SKM-1 treated with dmso at 0.1 percent for 144 hours (cell line): ENCODE measurements around the gene ADGRD2.

ENCODE experiments used
- DNase-seq: peaks from one replicate; lab custom pipeline; 2025; ENCODE audit not compliant: unreplicated experiment; lab: John Stamatoyannopoulos, UW

The ADGRD2 gene

DNA sequence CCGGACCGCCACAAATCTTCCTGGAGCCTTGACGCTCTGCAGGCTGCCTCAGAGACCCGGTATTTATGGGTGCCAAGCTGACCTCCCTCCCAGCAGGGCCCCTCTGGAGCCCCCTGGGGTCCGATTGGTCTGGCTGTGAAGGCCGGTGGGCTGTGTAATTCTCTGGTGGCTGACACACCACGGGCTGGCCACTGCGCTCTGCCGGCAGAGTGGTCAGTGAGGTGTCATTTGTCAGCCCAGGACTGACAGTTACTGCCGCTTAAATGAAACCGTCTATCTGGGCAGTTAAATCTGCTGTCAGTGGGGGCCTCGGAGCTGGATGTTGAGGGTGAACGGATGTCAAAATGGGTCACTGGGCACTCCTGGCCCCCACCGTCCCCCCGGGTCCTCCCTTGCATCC, 46.2 kb downstream of the ADGRD2 start:
- no peak for DNase-seq

- no peak for DNase-seq
These were observed 47.2 kb downstream of the ADGRD2 start for GRCh38 chr9:124497441-124497840.

DNA sequence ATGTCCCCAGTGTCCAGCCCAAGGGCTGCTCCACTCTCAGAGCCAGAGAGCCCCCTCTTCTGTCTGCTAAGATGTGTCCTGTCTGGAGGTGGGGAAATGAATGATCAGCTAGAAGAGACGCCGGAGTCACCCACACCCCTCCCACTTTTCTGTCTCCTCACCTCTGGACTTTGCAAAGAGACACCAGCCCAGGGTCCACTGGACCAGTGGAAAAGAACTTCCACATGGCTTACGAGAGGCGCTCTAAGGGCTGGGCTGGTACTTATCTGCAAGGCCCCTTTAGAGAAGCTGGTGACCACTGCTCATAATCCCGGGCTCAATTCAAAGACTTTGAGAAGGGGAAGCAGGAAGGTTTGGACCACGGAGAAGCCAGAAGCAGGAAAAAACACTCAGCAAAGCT, 47.8 kb downstream of the ADGRD2 start:
- DNase-seq, result no peak

GRCh38 chr9:124498499-124499146, 48.4 kb downstream of the ADGRD2 start:
- no peak for DNase-seq

- DNase-seq, result no peak
These were observed 49.0 kb downstream of the ADGRD2 start for GRCh38 chr9:124499216-124499615.

DNA sequence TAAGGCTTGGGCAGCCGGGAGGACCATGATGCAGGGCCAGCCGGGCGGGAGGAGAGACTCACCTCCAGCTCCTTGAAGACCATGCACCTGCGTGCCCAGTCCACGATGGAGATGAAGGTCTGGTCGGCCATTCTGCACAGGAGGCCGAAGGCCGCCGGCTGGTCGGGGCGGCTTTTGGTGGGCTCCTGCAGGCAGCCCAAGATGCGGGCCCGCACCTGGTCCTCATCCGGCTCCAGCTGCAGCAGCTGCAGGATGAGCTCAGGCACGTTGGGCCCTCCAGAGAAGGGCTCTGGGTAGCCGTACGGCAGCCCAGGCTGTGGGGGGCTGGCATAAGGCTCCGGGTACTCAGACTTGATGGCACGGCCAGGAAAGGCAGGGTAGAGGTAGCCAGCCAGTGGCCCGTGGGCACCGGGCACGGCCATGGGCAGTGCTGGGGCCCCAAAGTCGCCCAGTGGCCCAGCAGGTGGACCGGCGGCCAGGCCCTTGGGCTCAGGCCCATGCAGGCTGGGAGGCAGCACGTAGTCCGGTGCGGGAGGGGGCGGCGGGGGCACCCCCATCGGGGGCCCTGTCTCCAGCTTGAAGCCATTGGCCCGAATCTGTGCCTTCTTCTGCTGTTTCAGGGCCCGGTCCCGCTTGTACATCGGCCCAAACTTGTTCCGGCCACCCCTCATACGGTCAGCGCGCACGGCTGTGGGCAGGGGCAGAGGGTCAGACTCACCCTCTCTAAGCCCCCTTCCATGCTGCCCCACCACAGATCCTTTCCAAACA, 50.0 kb downstream of the ADGRD2 start:
- no peak for DNase-seq

DNA sequence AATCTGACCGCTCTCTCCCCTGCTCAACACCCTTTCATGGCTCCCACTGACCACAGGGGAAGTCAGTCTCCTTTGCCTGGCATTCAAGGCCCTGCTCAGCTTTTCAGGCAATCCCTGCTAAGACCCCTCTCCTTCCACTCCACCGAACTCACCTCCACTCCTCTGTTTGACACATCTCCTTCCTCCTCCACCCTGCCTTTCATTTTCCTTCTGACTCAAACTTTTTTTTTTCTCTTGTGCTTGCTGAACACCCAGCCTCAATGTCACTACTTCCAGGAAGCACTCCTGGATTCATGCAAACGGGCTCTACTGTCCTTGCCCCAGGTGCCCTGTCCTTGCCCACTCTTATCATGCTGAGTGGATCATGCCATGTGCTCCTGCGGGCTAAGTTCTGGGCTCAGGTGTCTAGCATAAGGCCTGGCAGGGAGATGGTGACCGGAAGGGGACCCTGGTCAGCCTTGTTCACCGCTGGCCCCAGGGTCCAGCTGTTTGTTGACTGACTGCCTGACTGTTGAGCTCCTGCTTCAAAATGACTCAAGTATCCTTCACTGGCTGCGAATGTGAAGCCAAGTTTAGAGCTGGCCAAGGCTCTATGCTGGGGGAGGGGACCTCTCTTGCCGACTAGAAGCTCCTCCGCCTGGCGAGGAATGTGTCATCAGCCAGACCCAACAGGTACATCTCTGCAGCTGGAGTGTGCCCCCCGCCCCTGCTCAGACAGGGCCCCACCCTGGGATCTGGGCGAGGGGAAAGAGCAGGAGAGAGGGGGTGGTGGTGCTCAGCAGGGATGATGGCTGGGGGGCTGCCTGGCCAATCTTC, 50.8 kb downstream of the ADGRD2 start:
- DNase-seq, result no peak

- DNase-seq, result no peak
These were observed 51.6 kb downstream of the ADGRD2 start for GRCh38 chr9:124501771-124502320.

- no peak for DNase-seq
These were observed 52.8 kb downstream of the ADGRD2 start for GRCh38 chr9:124502711-124503702.

- DNase-seq, result no peak
These were observed 53.7 kb downstream of the ADGRD2 start for GRCh38 chr9:124503713-124504529.

GRCh38 chr9:124504530-124505005, 54.3 kb downstream of the ADGRD2 start:
- no peak for DNase-seq

GRCh38 chr9:124505006-124505900, 55.0 kb downstream of the ADGRD2 start:
- no peak for DNase-seq

DNA sequence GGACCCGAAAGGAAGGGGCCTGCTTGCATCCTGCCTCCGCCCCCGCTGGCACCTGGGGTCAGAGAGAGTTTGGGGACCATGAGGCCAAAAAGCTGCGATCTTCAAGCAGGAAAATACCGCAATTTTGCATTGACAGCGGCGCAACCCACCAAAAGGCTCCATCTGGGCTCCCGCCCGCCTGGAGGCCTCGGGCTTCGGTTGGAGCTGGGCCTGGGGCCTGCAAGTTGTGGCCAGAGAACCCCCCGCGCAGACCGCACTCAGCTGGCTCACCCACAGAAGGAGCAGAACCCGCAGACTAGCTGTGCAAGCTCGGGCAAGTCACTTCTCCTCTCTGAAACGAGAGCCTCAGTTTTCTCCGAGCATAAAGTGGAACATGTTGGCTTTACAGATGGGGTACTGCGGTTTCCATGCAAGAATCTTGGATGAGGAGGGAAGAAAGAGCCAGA, 55.7 kb downstream of the ADGRD2 start:
- no peak for DNase-seq

DNA sequence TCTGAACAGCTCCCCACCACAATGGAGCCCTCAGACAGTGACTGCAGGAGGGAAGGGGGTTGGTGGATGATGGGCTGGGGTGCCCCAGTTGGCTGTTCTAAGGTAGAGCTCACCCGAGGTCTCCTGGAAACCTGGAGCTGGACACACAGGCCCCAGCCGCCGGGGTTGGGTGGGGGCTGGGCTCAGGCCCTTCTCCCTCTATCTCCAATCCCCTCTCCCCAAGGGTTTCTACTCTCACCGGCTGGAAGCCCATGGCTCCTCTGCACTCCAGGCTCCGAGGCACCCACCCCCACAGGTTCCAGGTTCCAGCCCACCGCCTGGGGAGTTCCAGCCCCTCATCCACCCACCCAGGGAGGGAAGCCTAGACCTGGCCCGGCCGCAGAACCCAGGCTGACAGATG, 56.2 kb downstream of the ADGRD2 start:
- no peak for DNase-seq

DNA sequence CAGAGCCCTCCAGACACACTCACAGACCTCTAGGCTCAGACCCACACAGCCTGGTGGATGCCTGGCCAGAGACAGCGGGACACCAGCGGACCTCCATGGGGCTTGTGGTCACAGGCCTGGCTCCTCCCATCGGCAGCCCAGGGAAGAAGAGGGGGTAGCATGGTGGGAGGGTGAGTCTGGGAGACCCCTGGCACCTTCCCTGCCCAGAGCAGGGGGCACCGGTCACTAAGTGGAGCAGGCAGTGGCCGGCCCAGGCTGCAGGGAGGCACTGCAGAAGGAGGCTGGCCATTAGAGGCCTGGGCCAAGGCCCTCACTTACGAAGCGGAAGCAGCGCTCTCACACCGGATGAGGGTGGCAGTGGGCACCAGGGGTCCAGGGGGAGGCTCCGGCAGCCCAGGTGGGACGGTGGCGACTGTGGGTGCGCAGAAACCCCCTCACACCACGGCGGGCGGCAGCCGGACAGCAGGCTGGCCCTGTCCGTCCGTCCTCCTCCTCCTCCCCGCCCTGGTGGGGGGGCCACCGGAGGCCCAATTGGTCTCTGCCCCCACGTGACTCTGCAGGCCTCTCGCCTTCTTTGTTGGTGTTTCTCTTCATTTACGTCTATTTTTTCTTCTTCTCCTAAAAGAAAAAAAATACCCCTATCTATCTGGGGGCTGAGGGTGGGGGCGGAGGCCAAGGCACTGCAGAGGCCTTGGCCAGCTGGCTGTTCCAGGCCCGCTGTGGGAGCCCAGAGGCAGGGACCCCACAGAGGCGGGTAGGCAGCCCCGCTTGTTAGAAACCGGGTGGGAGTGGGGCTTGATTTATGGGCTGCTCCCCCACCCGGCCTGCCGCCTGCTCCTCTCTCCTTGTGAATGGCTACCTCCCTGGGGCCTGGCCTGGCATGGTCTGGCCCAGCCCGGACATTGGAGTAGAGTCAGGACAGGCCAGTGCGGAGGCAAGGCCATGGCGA, 57.0 kb downstream of the ADGRD2 start, which contains the start of gene NR5A1:
TSS of gene NR5A1 (minus strand) at position 469 of the 949 bp plus-strand sequence. CDS start 4,004 bp downstream, outside the sequence.
- DNase-seq, result no peak

DNA sequence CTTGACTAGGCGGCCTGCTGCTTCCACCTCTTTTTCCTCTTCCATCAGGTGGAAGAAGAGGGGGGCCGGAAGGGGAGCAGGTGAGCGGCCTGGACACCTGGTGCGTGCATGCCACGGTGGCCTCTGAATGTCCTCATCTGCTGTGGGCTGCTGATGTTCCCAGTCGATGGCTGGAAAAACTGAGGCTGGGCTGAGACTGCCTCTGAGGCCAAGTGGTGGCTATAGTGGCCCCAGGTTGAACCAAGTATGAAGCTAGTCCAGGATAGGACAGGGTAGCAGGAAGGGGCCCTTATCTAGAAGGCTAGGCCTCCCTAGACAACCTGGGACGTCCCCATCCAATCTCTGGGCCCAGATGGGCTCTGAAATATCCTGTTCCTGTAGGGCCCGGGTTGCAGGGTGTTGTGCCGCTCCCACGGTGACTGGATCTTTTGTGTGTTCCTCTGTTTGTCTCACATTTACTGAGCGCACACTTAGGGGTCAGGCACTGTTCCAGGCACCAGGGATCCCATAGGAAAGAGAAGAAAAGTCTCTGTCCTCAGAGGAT, 57.7 kb downstream of the ADGRD2 start:
- no peak for DNase-seq
